Brain microvascular endothelial cell (primary cell): ENCODE data around the gene DHRS3.

Source experiments
- DNase-seq: peaks from one replicate; pipeline ENCODE4 v3.0.0-alpha.2; 2020
- H3K27ac ChIP-seq: fragments of 250-450 bp; sonication (Bioruptor Pico); 2 replicates; pipeline ENCODE4 v1.5.1; 2020; ENCODE audit warnings: mild to moderate bottlenecking, moderate library complexity
- H3K27me3 ChIP-seq: fragments of 250-450 bp; sonication (Bioruptor Pico); replicated peaks from 2 replicates; pipeline ENCODE4 v1.5.1; 2020; ENCODE audit warnings: mild to moderate bottlenecking
- H3K36me3 ChIP-seq: fragments of 250-450 bp; sonication (Bioruptor Pico); replicated peaks from 2 replicates; pipeline ENCODE4 v1.5.1; 2020; ENCODE audit warnings: mild to moderate bottlenecking
- H3K4me3 ChIP-seq: 2 replicates; pipeline ENCODE4 v1.5.1; 2011; ENCODE audit warnings: low read depth, mild to moderate bottlenecking, control low read depth, low read length, moderate library complexity
- CTCF ChIP-seq: IDR thresholded peaks from 2 replicates; pipeline ENCODE4 v1.5.1; 2011; ENCODE audit warnings: low read depth, mild to moderate bottlenecking, moderate library complexity, low read length, control low read depth, inconsistent platforms; ENCODE audit errors: missing control alignments
- in situ Hi-C: cut with HindIII; loops from 2 replicates; pipeline ENCODE4 v1.10.0; 2017; ENCODE audit warnings: low sequenced_read_pairs, low pct_ligation_motif_present

The DHRS3 gene

GRCh38 chr1:12588695-12589094, 29.3 kb downstream of the DHRS3 start:
- peak overlapping the region; percentile 78 for H3K27ac ChIP-seq
- no peak for DNase-seq
- in situ Hi-C loops: no loop called here
- peaks cover 77% of the 10 kb centered on the region for H3K36me3 ChIP-seq
- no peak overlapping the region for H3K4me3 ChIP-seq
- H3K27me3 ChIP-seq: no peaks in the 10 kb centered on the region
- TF ChIP-seq CTCF: no peak

- DNase-seq: peak; percentile 77
- H3K36me3 ChIP-seq: peaks cover 76% of the 10 kb centered on the region
- peak overlapping the region; percentile 78 for H3K27ac ChIP-seq
- in situ Hi-C loops: no loop called here
- TF ChIP-seq CTCF: no peak
- H3K27me3 ChIP-seq: no peaks in the 10 kb centered on the region
- H3K4me3 ChIP-seq: no peak overlapping the region
These were observed 29.9 kb downstream of the DHRS3 start for GRCh38 chr1:12587981-12588640.

GRCh38 chr1:12585951-12586942, 31.8 kb downstream of the DHRS3 start:
- Histone ChIP-seq H3K4me3 (no peak overlapping the region), H3K27ac (peak overlapping the region; percentile 78), H3K36me3 (peaks cover 80% of the 10 kb centered on the region), H3K27me3 (no peaks in the 10 kb centered on the region)
- TF ChIP-seq CTCF: no peak
- in situ Hi-C loops: no loop called here
- DNase-seq: no peak

- no peak overlapping the region for H3K4me3 ChIP-seq
- DNase-seq: no peak
- TF ChIP-seq CTCF: no peak
- no peaks in the 10 kb centered on the region for H3K27me3 ChIP-seq
- H3K36me3 ChIP-seq: peaks cover 83% of the 10 kb centered on the region
- in situ Hi-C loops: no loop called here
- no peak overlapping the region for H3K27ac ChIP-seq
These were observed 32.5 kb downstream of the DHRS3 start for GRCh38 chr1:12585536-12585935.

- H3K27ac ChIP-seq: no peak overlapping the region
These were observed 33.0 kb downstream of the DHRS3 start for GRCh38 chr1:12584900-12585525.

More at GRCh38 chr1:12584900-12585525, 33.0 kb downstream of the DHRS3 start:
- no peaks in the 10 kb centered on the region for H3K27me3 ChIP-seq
- in situ Hi-C loops: no loop called here
- H3K4me3 ChIP-seq: no peak overlapping the region
- no peak for TF ChIP-seq CTCF
- H3K36me3 ChIP-seq: peaks cover 83% of the 10 kb centered on the region
- no peak for DNase-seq
